HEK293 (cell line): Measurements from ENCODE around the gene INVS.

Experiments
- CTCF ChIP-seq: fragments of 450-650 bp; formaldehyde crosslinking; IDR thresholded peaks from 2 replicates; pipeline ENCODE4 v1.5.1; 2016; ENCODE audit warnings: missing biosample characterization, missing genetic modification characterization
- ZNF48 ChIP-seq: fragments of 450-650 bp; formaldehyde crosslinking; IDR thresholded peaks from 2 replicates; pipeline ENCODE4 v1.5.1; 2016; ENCODE audit warnings: missing biosample characterization, missing genetic modification characterization
- ZNF549 ChIP-seq: fragments of 450-650 bp; IDR thresholded peaks from 2 replicates; pipeline ENCODE4 v1.5.1; 2018; ENCODE audit warnings: missing biosample characterization, missing genetic modification characterization, mild to moderate bottlenecking, inconsistent platforms, moderate library complexity
- TF ChIP-seq, protein P1 (sequence below): fragments of 450-650 bp; formaldehyde crosslinking; IDR thresholded peaks from 2 replicates; pipeline ENCODE4 v1.5.1; 2016; ENCODE audit warnings: missing biosample characterization, missing genetic modification characterization
- TF ChIP-seq, protein P2 (sequence below): fragments of 450-650 bp; formaldehyde crosslinking; IDR thresholded peaks from 2 replicates; pipeline ENCODE4 v1.5.1; 2016; ENCODE audit warnings: missing biosample characterization, missing genetic modification characterization, borderline replicate concordance

DNA sequence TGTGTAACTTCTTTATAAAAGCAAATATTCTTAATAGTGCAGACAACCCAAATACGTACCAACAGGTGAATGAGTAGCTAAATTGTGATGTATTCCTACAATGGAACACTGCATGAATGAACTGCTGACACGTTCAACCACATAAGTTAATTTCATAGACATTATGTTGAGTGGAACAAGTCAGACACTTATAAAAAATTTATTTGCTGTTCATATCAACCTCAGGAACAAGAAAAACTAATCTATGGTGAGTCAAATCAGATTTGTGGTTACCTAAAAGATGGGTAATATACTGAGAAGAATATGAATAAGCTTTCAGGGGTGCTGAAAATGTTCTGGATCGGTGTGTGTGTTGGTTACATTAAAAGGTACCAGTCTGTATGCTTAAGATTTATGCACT lies 35.7 kb downstream of the INVS start:
- TF ChIP-seq, protein P1, sequence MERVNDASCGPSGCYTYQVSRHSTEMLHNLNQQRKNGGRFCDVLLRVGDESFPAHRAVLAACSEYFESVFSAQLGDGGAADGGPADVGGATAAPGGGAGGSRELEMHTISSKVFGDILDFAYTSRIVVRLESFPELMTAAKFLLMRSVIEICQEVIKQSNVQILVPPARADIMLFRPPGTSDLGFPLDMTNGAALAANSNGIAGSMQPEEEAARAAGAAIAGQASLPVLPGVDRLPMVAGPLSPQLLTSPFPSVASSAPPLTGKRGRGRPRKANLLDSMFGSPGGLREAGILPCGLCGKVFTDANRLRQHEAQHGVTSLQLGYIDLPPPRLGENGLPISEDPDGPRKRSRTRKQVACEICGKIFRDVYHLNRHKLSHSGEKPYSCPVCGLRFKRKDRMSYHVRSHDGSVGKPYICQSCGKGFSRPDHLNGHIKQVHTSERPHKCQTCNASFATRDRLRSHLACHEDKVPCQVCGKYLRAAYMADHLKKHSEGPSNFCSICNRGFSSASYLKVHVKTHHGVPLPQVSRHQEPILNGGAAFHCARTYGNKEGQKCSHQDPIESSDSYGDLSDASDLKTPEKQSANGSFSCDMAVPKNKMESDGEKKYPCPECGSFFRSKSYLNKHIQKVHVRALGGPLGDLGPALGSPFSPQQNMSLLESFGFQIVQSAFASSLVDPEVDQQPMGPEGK (tag by site-specific recombination): no peak
- TF ChIP-seq ZNF549 (tag by site-specific recombination) (no peak), ZNF48 (tag by site-specific recombination) (no peak), CTCF (tag by site-specific recombination) (no peak)
- TF ChIP-seq, protein P2, sequence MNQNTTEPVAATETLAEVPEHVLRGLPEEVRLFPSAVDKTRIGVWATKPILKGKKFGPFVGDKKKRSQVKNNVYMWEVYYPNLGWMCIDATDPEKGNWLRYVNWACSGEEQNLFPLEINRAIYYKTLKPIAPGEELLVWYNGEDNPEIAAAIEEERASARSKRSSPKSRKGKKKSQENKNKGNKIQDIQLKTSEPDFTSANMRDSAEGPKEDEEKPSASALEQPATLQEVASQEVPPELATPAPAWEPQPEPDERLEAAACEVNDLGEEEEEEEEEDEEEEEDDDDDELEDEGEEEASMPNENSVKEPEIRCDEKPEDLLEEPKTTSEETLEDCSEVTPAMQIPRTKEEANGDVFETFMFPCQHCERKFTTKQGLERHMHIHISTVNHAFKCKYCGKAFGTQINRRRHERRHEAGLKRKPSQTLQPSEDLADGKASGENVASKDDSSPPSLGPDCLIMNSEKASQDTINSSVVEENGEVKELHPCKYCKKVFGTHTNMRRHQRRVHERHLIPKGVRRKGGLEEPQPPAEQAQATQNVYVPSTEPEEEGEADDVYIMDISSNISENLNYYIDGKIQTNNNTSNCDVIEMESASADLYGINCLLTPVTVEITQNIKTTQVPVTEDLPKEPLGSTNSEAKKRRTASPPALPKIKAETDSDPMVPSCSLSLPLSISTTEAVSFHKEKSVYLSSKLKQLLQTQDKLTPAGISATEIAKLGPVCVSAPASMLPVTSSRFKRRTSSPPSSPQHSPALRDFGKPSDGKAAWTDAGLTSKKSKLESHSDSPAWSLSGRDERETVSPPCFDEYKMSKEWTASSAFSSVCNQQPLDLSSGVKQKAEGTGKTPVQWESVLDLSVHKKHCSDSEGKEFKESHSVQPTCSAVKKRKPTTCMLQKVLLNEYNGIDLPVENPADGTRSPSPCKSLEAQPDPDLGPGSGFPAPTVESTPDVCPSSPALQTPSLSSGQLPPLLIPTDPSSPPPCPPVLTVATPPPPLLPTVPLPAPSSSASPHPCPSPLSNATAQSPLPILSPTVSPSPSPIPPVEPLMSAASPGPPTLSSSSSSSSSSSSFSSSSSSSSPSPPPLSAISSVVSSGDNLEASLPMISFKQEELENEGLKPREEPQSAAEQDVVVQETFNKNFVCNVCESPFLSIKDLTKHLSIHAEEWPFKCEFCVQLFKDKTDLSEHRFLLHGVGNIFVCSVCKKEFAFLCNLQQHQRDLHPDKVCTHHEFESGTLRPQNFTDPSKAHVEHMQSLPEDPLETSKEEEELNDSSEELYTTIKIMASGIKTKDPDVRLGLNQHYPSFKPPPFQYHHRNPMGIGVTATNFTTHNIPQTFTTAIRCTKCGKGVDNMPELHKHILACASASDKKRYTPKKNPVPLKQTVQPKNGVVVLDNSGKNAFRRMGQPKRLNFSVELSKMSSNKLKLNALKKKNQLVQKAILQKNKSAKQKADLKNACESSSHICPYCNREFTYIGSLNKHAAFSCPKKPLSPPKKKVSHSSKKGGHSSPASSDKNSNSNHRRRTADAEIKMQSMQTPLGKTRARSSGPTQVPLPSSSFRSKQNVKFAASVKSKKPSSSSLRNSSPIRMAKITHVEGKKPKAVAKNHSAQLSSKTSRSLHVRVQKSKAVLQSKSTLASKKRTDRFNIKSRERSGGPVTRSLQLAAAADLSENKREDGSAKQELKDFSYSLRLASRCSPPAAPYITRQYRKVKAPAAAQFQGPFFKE (tag by site-specific recombination): no peak
